Activated CD8-positive, alpha-beta memory T cell treated with anti-CD3 and anti-CD28 coated beads, Interleukin-2, amount 50 U/mL, for 24 hours (primary cell): ENCODE measurements around the gene HOXB8.

Experiments used
- DNase-seq: peaks from one replicate; pipeline ENCODE4 v3.0.0-alpha.2; 2020; ENCODE audit errors: extremely low read depth

The HOXB8 gene

GRCh38 chr17:48615047-48615962 lies at the start of gene HOXB8:
TSS of gene HOXB8 (minus strand) at chr17:48615292. CDS start at chr17:48614704, 588 bp downstream.
- no peak for DNase-seq

- no peak for DNase-seq
Observed at GRCh38 chr17:48663134-48663924, 48.2 kb upstream of the HOXB8 start.

GRCh38 chr17:48655913-48656312 lies 40.8 kb upstream of the HOXB8 start:
- DNase-seq = no peak

GRCh38 chr17:48649741-48650140 lies 34.6 kb upstream of the HOXB8 start:
- DNase-seq = no peak

- DNase-seq = no peak
Observed at GRCh38 chr17:48647963-48648245, 32.8 kb upstream of the HOXB8 start.

- no peak for DNase-seq
Observed at GRCh38 chr17:48647103-48647962, 32.2 kb upstream of the HOXB8 start.

- DNase-seq = no peak
Observed at GRCh38 chr17:48646183-48647102, 31.4 kb upstream of the HOXB8 start.

GRCh38 chr17:48645639-48646182 lies 30.6 kb upstream of the HOXB8 start:
- DNase-seq = no peak

GRCh38 chr17:48644910-48645557 lies 29.9 kb upstream of the HOXB8 start:
- DNase-seq = no peak

- DNase-seq = no peak
Observed at GRCh38 chr17:48644159-48644558, 29.1 kb upstream of the HOXB8 start.

- DNase-seq = no peak
Observed at GRCh38 chr17:48643697-48644012, 28.6 kb upstream of the HOXB8 start.

GRCh38 chr17:48642843-48643696 lies 28.0 kb upstream of the HOXB8 start:
- no peak for DNase-seq

GRCh38 chr17:48642059-48642842 lies 27.2 kb upstream of the HOXB8 start:
- no peak for DNase-seq

- no peak for DNase-seq
Observed at GRCh38 chr17:48641541-48642058, 26.5 kb upstream of the HOXB8 start.

GRCh38 chr17:48640858-48641180 lies 25.7 kb upstream of the HOXB8 start:
- no peak for DNase-seq

- no peak for DNase-seq
Observed at GRCh38 chr17:48639982-48640857, 25.1 kb upstream of the HOXB8 start.

GRCh38 chr17:48639136-48639535 lies 24.0 kb upstream of the HOXB8 start:
- no peak for DNase-seq
